NCI-H526 (cell line): ENCODE results near the gene TDRD12.
"Not testable (repeated sequence)": the region's sequence is repeated elsewhere in the genome, so short reads cannot be mapped to it uniquely, and the experiment has no call there.

Experiments
- DNase-seq, 2 experiments: peaks; one replicate each; lab custom pipeline; 2025; lab: John Stamatoyannopoulos, UW

The TDRD12 gene

GRCh38 chr19:32866564-32867265, 147.1 kb downstream of the TDRD12 start:
- DNase-seq: peak in 1 of 2 experiments; percentile 23

GRCh38 chr19:32867436-32867835, 147.9 kb downstream of the TDRD12 start:
- not testable (repeated sequence) for DNase-seq

- DNase-seq: no peak
These were observed 148.8 kb downstream of the TDRD12 start for GRCh38 chr19:32868206-32868950.

GRCh38 chr19:32869369-32869965, 149.9 kb downstream of the TDRD12 start, which contains the start of gene SLC7A9:
SLC7A9 (minus strand) TSS chr19:32869767; CDS start chr19:32868534, 1,233 bp downstream.
- no peak for DNase-seq

- DNase-seq: no peak
These were observed 150.5 kb downstream of the TDRD12 start for GRCh38 chr19:32869966-32870573.

- DNase-seq: no peak
These were observed 151.4 kb downstream of the TDRD12 start for GRCh38 chr19:32870981-32871451.

- no peak for DNase-seq
These were observed 152.8 kb downstream of the TDRD12 start for GRCh38 chr19:32872391-32872790.

GRCh38 chr19:32873247-32873959, 153.8 kb downstream of the TDRD12 start:
- DNase-seq: no peak

GRCh38 chr19:32874605-32875004, 155.0 kb downstream of the TDRD12 start:
- no peak for DNase-seq

- DNase-seq: no peak
These were observed 155.9 kb downstream of the TDRD12 start for GRCh38 chr19:32875428-32875827.

GRCh38 chr19:32876236-32876918, 156.8 kb downstream of the TDRD12 start:
- no peak for DNase-seq

- no peak for DNase-seq
These were observed 157.3 kb downstream of the TDRD12 start for GRCh38 chr19:32876919-32877285.
